HG03342 (cell line): ENCODE results near the gene DUSP28.
A peak's percentile ranks its signal among the peaks of the same experiment; 100 is the strongest.

Experiments used
- ATAC-seq: cut with Tn5 transposase; IDR thresholded peaks from one replicate; pipeline ENCODE4 v1.9.1; 2021; ENCODE audit warnings: mild to moderate bottlenecking, moderate library complexity; ENCODE audit not compliant: unreplicated experiment

The DUSP28 gene

GRCh38 chr2:240572141-240573031 is 12.2 kb downstream of the DUSP28 start:
- ATAC-seq: no peak

GRCh38 chr2:240573071-240573515 is 12.9 kb downstream of the DUSP28 start:
- ATAC-seq: no peak

GRCh38 chr2:240573516-240574385 is 13.6 kb downstream of the DUSP28 start:
- ATAC-seq: no peak

GRCh38 chr2:240574386-240575100 is 14.4 kb downstream of the DUSP28 start:
- no peak for ATAC-seq

GRCh38 chr2:240575101-240575965 is 15.2 kb downstream of the DUSP28 start:
- no peak for ATAC-seq

- ATAC-seq: no peak
These were observed 15.9 kb downstream of the DUSP28 start for GRCh38 chr2:240576036-240576435.

- no peak for ATAC-seq
These were observed 16.5 kb downstream of the DUSP28 start for GRCh38 chr2:240576436-240577205.

GRCh38 chr2:240577281-240578109 is 17.3 kb downstream of the DUSP28 start:
- ATAC-seq: no peak

- no peak for ATAC-seq
These were observed 17.9 kb downstream of the DUSP28 start for GRCh38 chr2:240578110-240578450.

GRCh38 chr2:240578488-240578887 is 18.3 kb downstream of the DUSP28 start:
- no peak for ATAC-seq

- no peak for ATAC-seq
These were observed 19.1 kb downstream of the DUSP28 start for GRCh38 chr2:240579071-240579762.

- ATAC-seq: no peak
These were observed 19.8 kb downstream of the DUSP28 start for GRCh38 chr2:240579771-240580614.

- ATAC-seq: no peak
These were observed 21.7 kb downstream of the DUSP28 start for GRCh38 chr2:240581811-240582210.

- ATAC-seq: no peak
These were observed 22.6 kb downstream of the DUSP28 start for GRCh38 chr2:240582781-240583180.

- no peak for ATAC-seq
These were observed 23.6 kb downstream of the DUSP28 start for GRCh38 chr2:240583774-240584173.

- ATAC-seq: peak; percentile 54
These were observed 24.4 kb downstream of the DUSP28 start for GRCh38 chr2:240584486-240585031.

- peak; percentile 33 for ATAC-seq
These were observed 24.9 kb downstream of the DUSP28 start for GRCh38 chr2:240585101-240585500.
